SKM-1 treated with dmso at 0.1 percent for 144 hours (cell line): ENCODE data around the gene ETV7.
"Not testable (repeated sequence)": the region's sequence is repeated elsewhere in the genome, so short reads cannot be mapped to it uniquely, and the experiment has no call there.

Source experiments
- DNase-seq: peaks from one replicate; lab custom pipeline; 2025; ENCODE audit not compliant: unreplicated experiment; lab: John Stamatoyannopoulos, UW

ETV7 gene

GRCh38 chr6:36387440-36388303, at the start of gene ETV7:
Gene ETV7, minus strand, starts transcription at chr6:36387669. Its CDS starts 128 bp downstream, at chr6:36387541.
- DNase-seq = no peak

GRCh38 chr6:36436466-36436865, 49.0 kb upstream of the ETV7 start:
- no peak for DNase-seq

GRCh38 chr6:36432151-36432671, 44.7 kb upstream of the ETV7 start:
- no peak for DNase-seq

- DNase-seq = no peak
These were observed 43.7 kb upstream of the ETV7 start for GRCh38 chr6:36431197-36431596.

GRCh38 chr6:36430351-36430750, 42.9 kb upstream of the ETV7 start:
- no peak for DNase-seq

- DNase-seq = no peak
These were observed 41.4 kb upstream of the ETV7 start for GRCh38 chr6:36428911-36429310.

- no peak for DNase-seq
These were observed 39.2 kb upstream of the ETV7 start for GRCh38 chr6:36426622-36427021.

- peak; percentile 99 for DNase-seq
These were observed 35.8 kb upstream of the ETV7 start for GRCh38 chr6:36423101-36423824.

- no peak for DNase-seq
These were observed 35.2 kb upstream of the ETV7 start for GRCh38 chr6:36422714-36423100.

GRCh38 chr6:36419310-36419709, 31.8 kb upstream of the ETV7 start:
- no peak for DNase-seq

- DNase-seq = no peak
These were observed 31.1 kb upstream of the ETV7 start for GRCh38 chr6:36418558-36418957.

- no peak for DNase-seq
These were observed 27.0 kb upstream of the ETV7 start for GRCh38 chr6:36414481-36414880.

- DNase-seq = no peak
These were observed 26.3 kb upstream of the ETV7 start for GRCh38 chr6:36413489-36414480.

- not testable (repeated sequence) for DNase-seq
These were observed 22.2 kb upstream of the ETV7 start for GRCh38 chr6:36409718-36410117.

GRCh38 chr6:36404164-36404563, 16.7 kb upstream of the ETV7 start:
- DNase-seq = no peak

- DNase-seq = no peak
These were observed 15.0 kb upstream of the ETV7 start for GRCh38 chr6:36402481-36402880.

GRCh38 chr6:36399970-36400369, 12.5 kb upstream of the ETV7 start:
- no peak for DNase-seq

GRCh38 chr6:36392621-36393020, 5.2 kb upstream of the ETV7 start:
- no peak for DNase-seq

GRCh38 chr6:36389353-36389752, 1.9 kb upstream of the ETV7 start:
- no peak for DNase-seq

GRCh38 chr6:36386495-36387439, 702 bp downstream of the ETV7 start:
- DNase-seq = no peak
